Stimulated activated CD4-positive, alpha-beta T cell treated with anti-CD3 and anti-CD28 coated beads, Interleukin-15, amount 100 ng/mL, for 24 hours (primary cell): ENCODE results near the gene PLEKHJ1.

ENCODE experiments used
- DNase-seq: peaks from one replicate; pipeline ENCODE4 v3.0.0-alpha.2; 2020

PLEKHJ1 gene

GRCh38 chr19:2269244-2270156, 33.4 kb upstream of the PLEKHJ1 start:
- DNase-seq = peak; percentile 99

- DNase-seq = no peak
Observed at GRCh38 chr19:2268861-2269243, 32.7 kb upstream of the PLEKHJ1 start.

GRCh38 chr19:2268480-2268830, 32.3 kb upstream of the PLEKHJ1 start:
- DNase-seq = no peak

- DNase-seq = peak; percentile 58
Observed at GRCh38 chr19:2266183-2266993, 30.3 kb upstream of the PLEKHJ1 start.

GRCh38 chr19:2261438-2262172, 25.5 kb upstream of the PLEKHJ1 start:
- DNase-seq = peak; percentile 74

- DNase-seq = no peak
Observed at GRCh38 chr19:2260341-2260805, 24.2 kb upstream of the PLEKHJ1 start.

GRCh38 chr19:2259336-2259735, 23.2 kb upstream of the PLEKHJ1 start:
- DNase-seq = no peak

GRCh38 chr19:2255982-2256685, 20.0 kb upstream of the PLEKHJ1 start, which contains the start of gene JSRP1:
Gene JSRP1 (minus strand): TSS chr19:2256417. CDS start chr19:2255314, 1,103 bp downstream.
- no peak for DNase-seq

- no peak for DNase-seq
Observed at GRCh38 chr19:2255112-2255845, 19.1 kb upstream of the PLEKHJ1 start.

- DNase-seq = no peak
Observed at GRCh38 chr19:2254064-2254872, 18.1 kb upstream of the PLEKHJ1 start.

GRCh38 chr19:2253106-2254063, 17.3 kb upstream of the PLEKHJ1 start:
- DNase-seq = peak; percentile 49

- no peak for DNase-seq
Observed at GRCh38 chr19:2252797-2253105, 16.6 kb upstream of the PLEKHJ1 start.

GRCh38 chr19:2252055-2252796, 16.1 kb upstream of the PLEKHJ1 start:
- no peak for DNase-seq

- DNase-seq = peak; percentile 49
Observed at GRCh38 chr19:2251106-2252054, 15.3 kb upstream of the PLEKHJ1 start.

- no peak for DNase-seq
Observed at GRCh38 chr19:2250766-2251105, 14.6 kb upstream of the PLEKHJ1 start.

- DNase-seq = peak; percentile 38
Observed at GRCh38 chr19:2249880-2250765, 14.0 kb upstream of the PLEKHJ1 start.
